GM19455 (cell line): ENCODE results near the gene HES6.

Experiments used
- ATAC-seq: cut with Tn5 transposase; IDR thresholded peaks from one replicate; pipeline ENCODE4 v1.9.1; 2021; ENCODE audit not compliant: unreplicated experiment

Gene HES6

GRCh38 chr2:238256111-238256510 lies 16.3 kb upstream of the HES6 start:
- no peak for ATAC-seq

GRCh38 chr2:238255636-238256035 lies 15.8 kb upstream of the HES6 start:
- no peak for ATAC-seq

- ATAC-seq: no peak
Measured at GRCh38 chr2:238255151-238255551, 15.3 kb upstream of the HES6 start.

- ATAC-seq: no peak
Measured at GRCh38 chr2:238254095-238254723, 14.4 kb upstream of the HES6 start.

- no peak for ATAC-seq
Measured at GRCh38 chr2:238252766-238253630, 13.2 kb upstream of the HES6 start.

- no peak for ATAC-seq
Measured at GRCh38 chr2:238251986-238252385, 12.1 kb upstream of the HES6 start.

- ATAC-seq: no peak
Measured at GRCh38 chr2:238251331-238251730, 11.5 kb upstream of the HES6 start.

- no peak for ATAC-seq
Measured at GRCh38 chr2:238250896-238251295, 11.1 kb upstream of the HES6 start.

- ATAC-seq: no peak
Measured at GRCh38 chr2:238247841-238248453, 8.1 kb upstream of the HES6 start.

GRCh38 chr2:238247002-238247822 lies 7.4 kb upstream of the HES6 start:
- no peak for ATAC-seq

GRCh38 chr2:238244151-238244550 lies 4.3 kb upstream of the HES6 start:
- no peak for ATAC-seq

GRCh38 chr2:238243496-238244076 lies 3.7 kb upstream of the HES6 start:
- ATAC-seq: no peak

- ATAC-seq: no peak
Measured at GRCh38 chr2:238242731-238243495, 3.1 kb upstream of the HES6 start.

GRCh38 chr2:238241970-238242369 lies 2.1 kb upstream of the HES6 start:
- ATAC-seq: no peak

GRCh38 chr2:238240757-238241711 lies 1.2 kb upstream of the HES6 start:
- no peak for ATAC-seq

GRCh38 chr2:238239543-238239862 lies 335 bp downstream of the HES6 start:
- peak; percentile 32 for ATAC-seq

GRCh38 chr2:238238766-238239542 lies 884 bp downstream of the HES6 start:
- ATAC-seq: peak; percentile 4

GRCh38 chr2:238238311-238238765 lies 1.5 kb downstream of the HES6 start:
- ATAC-seq: no peak
